SK-N-DZ (cell line): ENCODE results near the gene EEF1AKMT2.
A peak's percentile ranks its signal among the peaks of the same experiment; 100 is the strongest.
"Not testable (repeated sequence)": the region's sequence is repeated elsewhere in the genome, so short reads cannot be mapped to it uniquely, and the experiment has no call there.

Experiments
- DNase-seq: peaks from one replicate; pipeline ENCODE4 v3.0.0-alpha.2; 2015; ENCODE audit warnings: low spot score

The EEF1AKMT2 gene

GRCh38 chr10:124756156-124756903 lies 35.4 kb downstream of the EEF1AKMT2 start:
- DNase-seq, result no peak

GRCh38 chr10:124755581-124755980 lies 36.1 kb downstream of the EEF1AKMT2 start:
- DNase-seq, result no peak

- no peak for DNase-seq
Observed at GRCh38 chr10:124754227-124754626, 37.5 kb downstream of the EEF1AKMT2 start.

GRCh38 chr10:124748953-124749645 lies 42.6 kb downstream of the EEF1AKMT2 start:
- DNase-seq, result no peak

GRCh38 chr10:124748166-124748565 lies 43.5 kb downstream of the EEF1AKMT2 start:
- no peak for DNase-seq

GRCh38 chr10:124747745-124748144 lies 43.9 kb downstream of the EEF1AKMT2 start:
- no peak for DNase-seq

- DNase-seq, result no peak
Observed at GRCh38 chr10:124746992-124747391, 44.7 kb downstream of the EEF1AKMT2 start.

GRCh38 chr10:124746447-124746846 lies 45.2 kb downstream of the EEF1AKMT2 start:
- not testable (repeated sequence) for DNase-seq

- peak; percentile 44 for DNase-seq
Observed at GRCh38 chr10:124745673-124746072, 46.0 kb downstream of the EEF1AKMT2 start.

GRCh38 chr10:124745252-124745651 lies 46.4 kb downstream of the EEF1AKMT2 start:
- no peak for DNase-seq

GRCh38 chr10:124744102-124745050 lies 47.3 kb downstream of the EEF1AKMT2 start, which contains the start of gene FAM53B:
FAM53B (minus strand) TSS chr10:124744378; CDS start chr10:124706713, 37,665 bp downstream.
- DNase-seq, result peak; percentile 74

GRCh38 chr10:124743191-124744101 lies 48.2 kb downstream of the EEF1AKMT2 start:
- DNase-seq, result peak; percentile 24

- DNase-seq, result peak; percentile 62
Observed at GRCh38 chr10:124742413-124743190, 49.1 kb downstream of the EEF1AKMT2 start.

- DNase-seq, result peak; percentile 28
Observed at GRCh38 chr10:124741922-124742412, 49.7 kb downstream of the EEF1AKMT2 start.

GRCh38 chr10:124741281-124741921 lies 50.3 kb downstream of the EEF1AKMT2 start:
- DNase-seq, result peak; percentile 78

GRCh38 chr10:124740369-124741280 lies 51.1 kb downstream of the EEF1AKMT2 start:
- DNase-seq, result no peak

- DNase-seq, result no peak
Observed at GRCh38 chr10:124739986-124740368, 51.7 kb downstream of the EEF1AKMT2 start.
